A549 treated with dexamethasone at 1 μM for 4 hours (cell line): ENCODE measurements around the gene ZNF394. TPM values are rescaled to one million over a fixed set of nuclear protein-coding genes. Genes with fewer than 3 reads are reported as not detected.

Experiments used
- total RNA-seq: library from RNA; stranded (reverse); fragments of 200-300 nt; extraction: Qiagen RNA extraction; gene quantifications from 5 replicates; pipeline ENCODE4 v1.2.3, GENCODE V29; 2022

Gene ZNF394
- 15.6 to 17.3 TPM (median 16.4 TPM) in 5 replicates for total RNA-seq

GRCh38 chr7:99499721-99500636, at the start of gene ZNF394:
TSS of gene ZNF394 (minus strand) at chr7:99500281. CDS start at chr7:99500093, 188 bp downstream.

GRCh38 chr7:99504603-99505323, 4.7 kb upstream of the ZNF394 start, which contains the start of gene ZKSCAN5:
TSS of gene ZKSCAN5 (plus strand) at chr7:99504662. CDS start at chr7:99506045, 1,383 bp downstream.

GRCh38 chr7:99472561-99473314, 27.3 kb downstream of the ZNF394 start, which contains the start of gene ZNF789:
TSS of gene ZNF789 (plus strand) at chr7:99472890. CDS start at chr7:99476457, 3,567 bp downstream.

Other genes with a start within 250 kb of the ZNF394 start
- gene MYH16, start 227.4 kb downstream of the ZNF394 start, total RNA-seq = 0.25 to 0.70 TPM (median 0.40 TPM) in 5 replicates
- gene ARPC1A, start 174.4 kb downstream of the ZNF394 start, total RNA-seq = 126 to 133 TPM (median 132 TPM) in 5 replicates
- 264 to 303 TPM (median 288 TPM) in 5 replicates for gene ARPC1B, start 125.6 kb downstream of the ZNF394 start, total RNA-seq
- 183 to 220 TPM (median 192 TPM) in 5 replicates for gene PDAP1, start 91.7 kb downstream of the ZNF394 start, total RNA-seq
- gene BUD31, start 91.3 kb downstream of the ZNF394 start, total RNA-seq = 132 to 154 TPM (median 141 TPM) in 5 replicates
- 5.8 to 7.7 TPM (median 6.2 TPM) in 5 replicates for gene PTCD1, start 61.5 kb downstream of the ZNF394 start, total RNA-seq
- gene CPSF4, start 61.3 kb downstream of the ZNF394 start, total RNA-seq = 30.5 to 42.1 TPM (median 38.6 TPM) in 5 replicates
- 896 to 1,499 TPM (median 945 TPM) in 5 replicates for gene ATP5MF, start 34.1 kb downstream of the ZNF394 start, total RNA-seq
- gene ZNF789, start 27.4 kb downstream of the ZNF394 start, total RNA-seq = 6.2 to 8.5 TPM (median 7.6 TPM) in 5 replicates
- 10.0 to 10.7 TPM (median 10.0 TPM) in 5 replicates for gene ZKSCAN5, start 4.4 kb upstream of the ZNF394 start, total RNA-seq
- 5.6 to 6.6 TPM (median 5.9 TPM) in 5 replicates for gene FAM200A, start 51.8 kb upstream of the ZNF394 start, total RNA-seq
- gene ZNF655, start 58.4 kb upstream of the ZNF394 start, total RNA-seq = 45.8 to 56.3 TPM (median 50.9 TPM) in 5 replicates
- gene TMEM225B, start 98.0 kb upstream of the ZNF394 start, total RNA-seq = 0.32 to 1.3 TPM (median 1.1 TPM) in 5 replicates
- gene ZSCAN25, start 116.7 kb upstream of the ZNF394 start, total RNA-seq = 7.7 to 10.1 TPM (median 9.6 TPM) in 5 replicates
- 1.3 to 1.8 TPM (median 1.4 TPM) in 5 replicates for gene CYP3A5, start 179.7 kb upstream of the ZNF394 start, total RNA-seq
- gene CYP3A7, start 234.9 kb upstream of the ZNF394 start, total RNA-seq = not detected in 5 replicates